SK-N-DZ (cell line): Measurements from ENCODE around the gene GRM3.
A peak's percentile ranks its signal among the peaks of the same experiment; 100 is the strongest.

ENCODE experiments used
- DNase-seq: peaks from one replicate; pipeline ENCODE4 v3.0.0-alpha.2; 2015; ENCODE audit warnings: low spot score

The GRM3 gene

DNA sequence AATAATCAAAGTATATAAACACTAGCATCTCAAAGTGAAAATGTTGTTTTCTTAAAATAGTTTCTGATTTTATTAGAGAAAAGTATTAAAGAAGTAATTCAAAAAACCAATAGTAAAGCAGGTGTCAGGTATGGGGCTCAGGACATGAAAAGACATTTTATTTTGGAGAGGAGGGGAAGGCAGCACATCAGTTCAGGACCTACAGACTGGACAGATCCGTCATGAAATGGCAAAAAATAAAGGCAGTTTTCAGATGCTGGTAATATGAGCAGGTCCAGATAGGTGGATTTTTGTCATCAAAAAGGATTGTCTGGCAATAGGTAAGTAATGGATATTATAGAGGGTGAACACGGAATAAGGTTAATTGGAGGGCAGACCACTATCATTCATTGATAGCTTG lies 49.0 kb downstream of the GRM3 start:
- no peak for DNase-seq

- DNase-seq = no peak
These were observed 62.7 kb downstream of the GRM3 start for GRCh38 chr7:86706406-86706805.

DNA sequence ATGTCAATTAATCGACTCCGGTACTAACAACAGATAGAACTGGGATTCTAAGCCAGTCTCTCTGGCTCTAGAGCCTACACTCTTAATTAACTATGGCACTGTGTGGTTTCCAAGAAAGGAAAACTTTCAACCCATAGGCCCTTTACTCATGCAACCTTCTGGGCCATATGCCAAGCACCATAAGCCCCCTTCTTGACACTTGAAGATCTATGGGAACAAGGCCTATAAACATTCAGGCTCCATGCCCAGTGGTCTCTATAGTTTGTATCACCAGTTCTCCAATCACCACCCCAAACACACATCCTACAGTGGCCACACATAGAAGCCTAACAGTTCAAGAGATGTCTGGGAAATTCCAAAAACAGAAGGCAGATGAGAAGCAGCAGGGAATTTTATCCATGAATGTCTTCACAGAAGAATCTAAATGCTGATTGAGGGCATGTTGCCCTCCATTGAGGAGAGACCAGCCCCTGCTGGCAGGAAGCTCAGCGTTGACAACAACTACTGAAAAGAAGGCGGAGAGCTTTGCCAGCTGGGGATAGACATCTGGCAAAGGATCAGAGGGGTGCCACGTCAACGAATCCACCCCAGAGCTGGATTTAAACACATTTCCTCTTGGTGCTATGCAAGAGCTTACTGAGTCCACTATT lies 64.4 kb downstream of the GRM3 start:
- DNase-seq = no peak

DNA sequence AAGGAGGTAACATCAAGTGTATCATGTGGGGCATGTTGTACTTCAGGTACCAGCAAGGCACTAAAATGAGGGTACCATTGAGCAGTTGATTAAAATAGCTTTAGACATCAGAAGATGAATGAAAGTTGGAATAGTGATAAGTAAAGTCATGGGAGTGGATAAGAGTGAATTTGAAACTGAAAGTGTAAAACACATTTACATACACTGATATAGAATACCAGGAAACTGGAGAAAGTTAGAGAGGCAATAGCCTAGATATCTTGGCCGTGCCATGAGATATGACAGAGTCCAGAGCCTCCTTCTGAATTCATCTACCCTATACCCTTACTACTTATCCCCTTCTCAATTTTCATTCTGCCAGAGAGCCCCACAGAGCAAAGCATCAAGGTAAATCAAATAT lies 76.6 kb downstream of the GRM3 start:
- DNase-seq = no peak

DNA sequence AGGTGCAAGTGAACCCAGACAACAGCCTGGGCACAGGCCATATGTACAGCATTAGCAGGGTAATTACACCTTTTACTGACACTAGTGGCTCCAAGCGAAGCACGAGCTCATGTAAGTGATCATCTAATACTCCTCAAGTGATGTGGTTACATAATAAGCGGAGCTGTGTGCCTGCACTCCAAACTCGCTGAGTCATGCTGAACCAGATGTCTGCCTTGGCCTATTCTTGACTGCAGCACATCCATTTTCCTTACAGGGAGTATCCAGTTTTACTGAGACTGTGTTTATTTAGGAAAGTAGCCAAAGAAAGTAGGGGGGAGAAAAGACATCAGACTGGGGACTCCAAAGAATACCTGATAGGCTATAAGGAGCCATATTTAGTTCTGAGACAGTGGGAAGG lies 90.1 kb downstream of the GRM3 start:
- DNase-seq = peak; percentile 10

GRCh38 chr7:86745013-86745745 lies 101.5 kb downstream of the GRM3 start:
- DNase-seq = no peak

DNA sequence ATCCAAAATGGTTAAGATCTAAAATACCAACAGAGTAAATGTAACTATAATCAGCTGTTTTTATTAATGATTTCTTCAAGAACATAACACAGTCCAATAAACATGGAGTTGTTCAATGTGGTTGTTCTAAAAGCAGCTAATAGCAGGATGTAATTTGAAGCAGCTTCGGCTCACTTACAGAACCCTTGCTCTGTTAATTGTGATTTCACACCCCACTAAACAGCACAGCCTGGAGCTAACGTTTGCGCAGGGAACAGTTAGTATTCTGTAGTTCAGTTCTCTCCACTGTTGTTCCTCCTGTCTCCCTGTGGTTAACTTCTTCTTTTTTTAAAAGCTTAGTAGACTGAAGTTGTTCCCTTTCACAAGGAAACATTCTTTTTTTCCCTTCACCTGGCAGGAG lies 104.0 kb downstream of the GRM3 start:
- DNase-seq = no peak

DNA sequence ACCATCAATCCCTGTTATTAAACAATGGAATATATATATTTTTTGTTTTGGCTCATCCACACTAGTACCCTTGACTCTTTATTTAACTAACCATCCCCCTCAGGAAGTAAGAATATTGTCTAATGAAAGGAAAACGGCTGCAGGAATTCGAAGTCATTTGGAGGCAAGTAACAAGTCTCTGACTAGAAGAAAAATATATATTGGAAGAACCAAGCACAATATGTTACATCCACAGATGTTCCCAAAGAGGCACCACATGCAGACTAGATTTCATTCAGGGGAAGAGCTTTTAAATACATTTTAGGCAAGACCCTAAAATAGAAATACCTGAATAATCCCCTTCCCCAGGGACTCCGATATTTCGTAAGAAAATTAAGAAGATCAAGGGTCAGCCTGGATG lies 104.5 kb downstream of the GRM3 start:
- DNase-seq = no peak

GRCh38 chr7:86748843-86749719 lies 105.4 kb downstream of the GRM3 start:
- DNase-seq = no peak

- no peak for DNase-seq
These were observed 106.3 kb downstream of the GRM3 start for GRCh38 chr7:86749741-86750665.

- no peak for DNase-seq
These were observed 116.5 kb downstream of the GRM3 start for GRCh38 chr7:86760236-86760635.

- no peak for DNase-seq
These were observed 118.4 kb downstream of the GRM3 start for GRCh38 chr7:86762129-86762528.

GRCh38 chr7:86765931-86766330 lies 122.2 kb downstream of the GRM3 start:
- no peak for DNase-seq

DNA sequence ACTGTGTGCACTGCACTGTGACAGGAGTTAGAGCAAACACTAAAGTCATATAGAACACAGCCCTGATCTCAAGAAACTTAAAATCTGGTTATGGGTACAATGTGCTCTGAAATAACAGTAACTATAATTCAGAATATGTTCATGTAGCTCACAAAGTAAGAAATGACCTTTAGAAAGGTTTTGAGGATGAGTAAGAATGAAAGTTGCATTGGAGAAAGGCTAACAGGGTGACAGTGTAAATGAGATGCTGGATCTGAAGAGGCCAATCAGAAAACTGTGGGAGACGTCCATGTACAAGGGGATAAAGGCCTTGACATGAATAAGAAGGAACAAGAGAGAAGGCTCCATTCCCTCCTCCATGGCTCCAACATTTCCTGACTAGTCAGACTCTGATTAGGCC lies 124.7 kb downstream of the GRM3 start:
- no peak for DNase-seq

GRCh38 chr7:86768967-86769760 lies 125.5 kb downstream of the GRM3 start:
- no peak for DNase-seq

- DNase-seq = no peak
These were observed 129.6 kb downstream of the GRM3 start for GRCh38 chr7:86773309-86773708.

GRCh38 chr7:86775203-86775602 lies 131.5 kb downstream of the GRM3 start:
- DNase-seq = no peak

DNA sequence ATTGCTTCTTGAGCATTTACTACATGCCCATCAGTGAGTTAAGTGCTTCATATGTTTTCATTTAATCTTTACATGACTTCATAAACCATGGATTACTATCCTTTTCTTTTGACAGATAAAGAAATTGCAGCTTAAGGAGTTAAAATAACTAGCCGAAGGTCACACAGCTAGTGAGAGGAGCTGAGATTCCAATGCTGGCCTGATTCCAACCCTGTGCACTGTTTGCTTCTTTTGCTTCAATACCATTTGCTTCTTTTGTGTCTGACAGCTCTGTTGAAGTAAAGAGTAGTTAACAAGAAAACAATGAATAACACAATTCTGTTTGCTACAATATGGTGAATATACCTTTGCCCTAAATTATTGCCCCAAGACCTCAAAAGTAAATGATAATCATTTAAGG lies 132.4 kb downstream of the GRM3 start:
- no peak for DNase-seq

GRCh38 chr7:86778271-86778670 lies 134.6 kb downstream of the GRM3 start:
- no peak for DNase-seq

- no peak for DNase-seq
These were observed 141.1 kb downstream of the GRM3 start for GRCh38 chr7:86784765-86785164.

GRCh38 chr7:86785641-86786040 lies 141.9 kb downstream of the GRM3 start:
- no peak for DNase-seq
